ENCODE results near the gene PHF24.
"Not testable (repeated sequence)": the region's sequence is repeated elsewhere in the genome, so short reads cannot be mapped to it uniquely, and the experiment has no call there.

PHF24 gene

DNA sequence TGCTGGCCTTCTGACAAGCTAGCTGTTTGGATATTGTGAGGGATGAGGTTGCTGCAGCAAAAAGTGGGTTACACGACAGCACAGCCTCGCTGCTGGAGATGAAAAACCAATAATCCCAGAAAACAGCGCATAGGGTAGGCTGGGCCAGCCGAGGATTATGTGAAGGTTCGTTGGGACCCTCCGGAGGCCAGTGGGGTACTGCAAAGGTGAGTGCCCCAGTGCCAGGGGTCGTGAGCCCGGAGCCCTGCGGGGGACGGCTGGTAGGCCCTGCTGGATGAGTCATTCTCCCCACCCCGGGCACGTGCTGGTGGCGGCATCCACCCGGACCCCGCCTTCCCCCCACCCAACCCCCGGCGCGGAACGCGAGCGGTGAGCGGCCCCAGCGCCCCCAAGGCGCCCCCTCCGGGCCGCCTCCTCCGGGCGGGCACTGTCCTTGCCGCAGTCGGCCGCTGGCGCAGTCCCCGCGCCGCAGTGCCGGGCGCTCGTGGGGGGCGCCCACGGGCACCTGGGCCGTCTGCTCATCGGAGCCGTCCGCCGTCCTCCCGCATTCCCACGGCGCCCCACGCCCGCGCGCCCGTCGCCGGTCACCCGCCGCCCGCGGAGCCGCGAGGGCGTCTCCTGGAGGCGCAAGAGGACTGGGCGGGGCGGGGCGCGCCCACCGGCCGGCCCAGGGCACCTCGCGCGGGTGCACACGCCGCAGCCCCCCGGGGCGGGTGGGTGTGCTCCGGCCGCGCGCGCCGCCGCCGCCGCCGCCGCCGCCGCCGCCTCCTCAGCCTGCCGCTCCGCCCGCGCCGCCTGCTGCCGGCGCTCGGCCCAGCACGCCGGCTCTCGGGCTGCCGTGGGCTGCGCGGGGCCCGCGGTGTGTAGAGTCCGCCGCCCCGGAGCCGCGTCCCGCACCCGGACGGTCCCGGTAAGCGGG, at the start of gene PHF24:
Gene PHF24 (plus strand): TSS at position 794 of the 919 bp plus-strand sequence. CDS start 13,014 bp downstream, outside the sequence.
- no peak for DNase-seq

GRCh38 chr9:34927061-34927460, 31.0 kb upstream of the PHF24 start:
- DNase-seq, result no peak

- DNase-seq, result no peak
Measured at GRCh38 chr9:34928921-34929320, 29.2 kb upstream of the PHF24 start.

GRCh38 chr9:34929506-34930102, 28.5 kb upstream of the PHF24 start:
- no peak for DNase-seq

GRCh38 chr9:34939989-34940388, 18.1 kb upstream of the PHF24 start:
- not testable (repeated sequence) for DNase-seq

GRCh38 chr9:34948451-34948850, 9.6 kb upstream of the PHF24 start:
- no peak for DNase-seq

DNA sequence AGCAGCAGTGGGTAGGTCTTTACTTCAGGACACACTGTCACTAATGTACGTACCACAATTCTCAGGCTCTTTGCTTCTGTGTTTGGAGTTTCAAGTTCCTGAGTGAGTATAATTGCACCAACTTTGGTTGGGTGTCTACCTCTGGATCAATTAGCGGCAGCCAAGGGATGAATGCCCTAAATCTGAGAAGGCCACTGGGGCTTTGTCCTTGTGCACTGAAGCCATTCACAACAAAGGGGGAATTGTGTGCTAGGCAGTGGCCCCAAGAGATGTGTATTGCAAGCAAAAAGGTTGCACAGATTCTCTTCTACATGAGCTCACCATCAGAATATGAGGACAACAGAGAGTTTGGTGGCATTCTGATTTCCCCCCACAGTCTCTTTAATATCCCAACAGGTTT, 3.9 kb upstream of the PHF24 start:
- no peak for DNase-seq

GRCh38 chr9:34956066-34956465, 2.0 kb upstream of the PHF24 start:
- not testable (repeated sequence) for DNase-seq

GRCh38 chr9:34956648-34957047, 1.4 kb upstream of the PHF24 start:
- no peak for DNase-seq

GRCh38 chr9:34958411-34958982, 412 bp downstream of the PHF24 start:
- no peak for DNase-seq

DNA sequence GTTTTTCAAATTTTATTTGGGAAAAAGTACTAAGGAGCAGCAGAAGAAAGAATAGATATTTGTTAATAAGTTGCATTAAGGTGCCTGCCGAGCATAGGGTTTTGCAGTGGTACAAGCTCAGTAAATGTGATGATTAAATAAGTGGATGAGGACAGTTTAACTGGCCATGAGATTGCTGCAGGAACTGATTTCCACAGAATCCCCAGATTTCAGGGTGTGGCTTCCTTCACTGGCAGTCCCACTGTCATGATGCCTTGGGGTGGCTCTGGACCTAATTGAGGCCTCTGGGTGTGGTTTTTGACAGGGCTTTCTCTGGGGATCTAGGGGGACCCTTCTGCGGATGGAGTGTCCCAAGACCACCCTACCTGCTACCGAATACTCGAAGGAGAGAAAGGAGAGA, 1.4 kb downstream of the PHF24 start:
- no peak for DNase-seq

DNA sequence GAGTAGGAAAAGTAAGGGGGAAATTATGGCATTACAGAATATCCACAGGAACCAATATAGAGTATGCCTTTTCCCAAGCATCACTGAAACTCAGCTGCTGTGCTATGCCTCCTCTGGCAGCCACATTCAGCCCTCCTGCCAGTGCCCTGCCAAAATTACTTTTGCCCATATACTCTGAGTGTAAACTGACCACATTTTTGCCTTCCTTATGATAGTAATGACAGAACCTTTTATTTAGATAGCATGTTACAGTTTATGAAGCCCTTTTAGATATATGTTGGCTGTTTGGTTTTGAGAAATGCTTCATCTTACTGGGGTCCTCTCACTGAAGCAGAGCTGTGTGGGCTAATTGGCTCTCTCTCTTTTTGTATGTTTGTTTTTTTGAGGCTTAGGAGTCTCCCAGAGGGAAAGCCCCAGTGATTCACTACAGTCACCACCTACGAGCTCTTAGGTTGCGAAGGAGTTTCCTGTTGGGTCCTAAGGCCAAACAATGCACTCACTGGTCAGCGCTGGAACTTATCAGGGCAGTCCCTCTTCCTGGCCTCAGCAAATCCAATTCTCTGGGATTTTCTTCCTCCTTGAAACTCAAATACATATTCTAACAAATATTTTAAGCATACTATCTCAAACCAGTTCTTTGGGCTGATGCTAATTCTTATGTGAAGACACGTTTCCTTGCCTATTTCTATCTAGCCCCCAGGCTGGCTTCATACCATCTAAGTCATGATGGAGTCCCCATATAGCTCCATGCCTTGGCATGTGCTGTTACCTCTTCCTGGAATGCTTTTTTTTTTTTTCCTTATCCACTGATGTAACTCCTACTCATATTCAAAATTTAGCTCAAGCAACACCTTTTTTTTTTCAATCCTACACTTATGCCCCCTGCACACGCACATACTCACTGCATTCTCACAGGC, 3.7 kb downstream of the PHF24 start:
- no peak for DNase-seq

DNA sequence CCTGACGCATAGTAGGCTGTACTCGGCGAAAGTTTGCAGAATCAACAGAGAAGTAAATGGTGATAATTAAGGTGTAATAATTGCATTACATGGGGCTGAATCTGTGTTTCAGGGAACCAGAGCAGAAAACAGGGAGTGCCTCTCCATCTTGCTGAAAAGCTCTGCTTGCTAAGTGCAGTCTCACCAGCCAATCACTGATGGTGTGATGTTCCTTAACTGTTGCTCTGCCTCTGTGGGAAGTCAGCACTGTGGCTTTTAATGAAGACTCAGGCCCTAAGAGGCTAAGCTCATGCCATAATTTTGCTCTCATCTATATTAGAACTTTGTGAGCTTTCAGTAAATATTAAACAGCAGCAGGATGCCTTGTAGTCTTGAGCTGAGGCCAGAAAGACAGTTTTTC, 4.5 kb downstream of the PHF24 start:
- no peak for DNase-seq

DNA sequence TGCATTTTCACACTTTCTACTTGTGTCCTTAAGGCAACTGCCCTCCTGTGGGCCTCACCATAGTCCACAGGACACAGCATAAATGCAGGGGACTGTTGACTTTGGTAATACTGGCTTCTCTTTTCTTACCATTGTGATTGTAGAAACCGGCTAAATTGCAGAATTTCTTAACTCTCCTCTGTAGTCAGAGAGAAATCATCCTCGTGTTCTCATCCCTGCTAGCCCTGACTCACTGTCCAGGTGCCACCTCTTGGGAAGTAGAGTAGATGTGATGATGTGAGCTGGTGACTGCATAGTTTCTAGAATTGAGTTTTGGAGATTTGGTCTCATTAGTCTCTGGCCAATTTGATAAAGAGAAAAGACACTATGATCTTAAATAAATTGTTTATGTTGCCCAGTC, 5.5 kb downstream of the PHF24 start:
- DNase-seq, result no peak

- DNase-seq, result no peak
Measured at GRCh38 chr9:34964458-34964857, 6.4 kb downstream of the PHF24 start.

DNA sequence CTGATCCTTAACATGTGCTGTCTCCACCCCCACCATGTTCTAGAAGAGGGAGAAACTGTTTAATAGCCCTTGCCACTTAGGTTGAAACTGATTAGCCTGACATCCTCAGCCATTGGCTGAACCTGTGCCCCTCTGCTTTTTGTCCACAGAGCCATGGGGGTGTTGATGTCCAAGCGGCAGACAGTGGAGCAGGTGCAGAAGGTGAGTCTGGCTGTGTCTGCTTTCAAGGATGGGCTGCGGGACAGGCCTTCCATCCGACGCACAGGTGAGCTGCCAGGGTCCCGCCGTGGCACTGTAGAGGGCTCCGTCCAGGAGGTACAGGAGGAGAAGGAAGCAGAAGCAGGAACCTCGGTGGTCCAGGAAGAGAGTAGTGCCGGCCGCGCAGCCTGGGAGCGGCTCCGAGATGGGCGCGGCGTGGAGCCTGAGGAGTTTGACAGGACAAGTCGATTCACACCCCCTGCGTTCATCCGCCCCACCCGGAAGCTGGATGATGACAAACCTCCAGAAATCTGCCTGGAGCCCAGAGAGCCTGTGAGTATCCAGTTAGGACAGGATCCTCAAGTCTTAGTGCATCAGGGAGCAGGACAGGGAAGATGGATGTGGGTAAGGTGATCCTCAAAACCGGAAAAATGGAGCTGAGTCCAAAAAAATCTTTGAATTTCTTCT, 13.2 kb downstream of the PHF24 start:
- no peak for DNase-seq

DNA sequence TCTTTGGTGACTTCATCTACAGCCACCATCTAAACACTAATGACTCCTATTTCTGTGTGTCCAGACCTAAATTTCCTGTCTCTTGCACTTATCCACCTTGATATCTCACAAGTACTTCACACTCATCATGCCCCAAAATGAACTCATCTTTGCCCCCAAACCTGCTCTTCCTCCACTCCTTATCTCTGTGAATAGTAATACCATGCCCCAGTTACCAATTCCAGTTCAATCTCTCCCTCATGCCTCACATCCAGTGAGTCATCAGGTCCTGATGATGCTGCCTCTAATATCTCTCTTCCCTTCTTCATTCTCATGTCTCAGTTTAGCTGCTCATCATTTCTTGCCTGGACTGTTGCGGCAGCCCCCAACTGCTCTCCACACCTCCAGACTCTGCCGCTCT, 16.6 kb downstream of the PHF24 start:
- no peak for DNase-seq

DNA sequence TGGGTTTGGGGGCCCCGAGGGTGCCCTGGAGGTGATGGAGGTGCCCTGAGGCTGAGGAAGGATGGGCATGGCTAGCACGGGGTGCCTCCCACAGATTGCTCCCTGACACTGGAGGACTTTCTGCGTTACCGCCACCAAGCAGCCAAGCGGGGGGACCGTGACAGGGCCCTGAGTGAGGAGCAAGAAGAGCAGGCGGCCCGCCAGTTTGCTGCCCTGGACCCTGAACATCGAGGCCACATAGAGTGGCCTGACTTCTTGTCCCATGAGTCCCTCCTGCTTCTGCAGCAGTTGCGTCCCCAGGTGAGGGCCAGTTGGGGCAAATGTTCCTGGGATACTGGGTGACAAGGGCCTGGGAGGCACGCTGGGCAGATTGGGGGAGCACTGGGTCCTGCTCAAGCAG, 18.4 kb downstream of the PHF24 start:
- DNase-seq, result no peak

DNA sequence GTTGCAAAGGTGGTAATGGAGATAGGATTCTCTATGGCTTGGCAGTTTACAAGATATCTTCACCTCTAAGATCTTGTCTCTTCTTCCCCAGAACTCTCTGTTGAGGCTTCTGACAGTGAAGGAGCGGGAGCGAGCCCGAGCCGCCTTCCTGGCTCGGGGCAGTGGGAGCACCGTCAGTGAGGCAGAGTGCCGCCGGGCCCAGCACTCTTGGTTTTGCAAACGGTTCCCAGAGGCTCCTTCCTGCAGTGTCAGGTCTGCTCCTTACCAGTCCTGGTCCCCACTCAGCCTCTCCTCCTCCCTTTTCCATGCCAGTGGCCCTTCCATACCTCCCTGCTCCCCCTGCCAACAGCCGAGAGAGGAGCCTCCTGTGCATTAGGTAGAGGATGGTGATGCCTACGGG, 18.9 kb downstream of the PHF24 start:
- no peak for DNase-seq

GRCh38 chr9:34980181-34980761, 22.2 kb downstream of the PHF24 start:
- DNase-seq, result no peak

DNA sequence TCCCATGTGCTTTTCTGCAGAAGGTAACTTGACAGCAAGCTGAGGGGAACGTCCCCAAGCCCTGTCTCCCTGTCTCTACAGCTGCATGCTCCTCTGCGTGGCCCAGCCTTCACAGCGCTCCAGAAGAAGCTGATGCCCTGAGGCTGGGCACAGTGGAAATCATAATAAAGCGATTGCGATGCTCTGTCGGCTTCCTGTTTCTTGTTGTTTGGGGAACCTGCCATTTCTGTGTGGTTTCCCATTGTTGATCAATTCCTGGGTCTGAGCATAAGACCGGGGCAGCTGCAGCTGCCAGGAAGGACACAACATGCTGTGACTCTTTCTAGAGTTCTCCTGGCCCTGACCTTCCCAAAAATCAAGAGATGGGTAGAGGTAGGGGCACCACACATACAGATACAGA, 24.3 kb downstream of the PHF24 start:
- DNase-seq, result peak; percentile 61

DNA sequence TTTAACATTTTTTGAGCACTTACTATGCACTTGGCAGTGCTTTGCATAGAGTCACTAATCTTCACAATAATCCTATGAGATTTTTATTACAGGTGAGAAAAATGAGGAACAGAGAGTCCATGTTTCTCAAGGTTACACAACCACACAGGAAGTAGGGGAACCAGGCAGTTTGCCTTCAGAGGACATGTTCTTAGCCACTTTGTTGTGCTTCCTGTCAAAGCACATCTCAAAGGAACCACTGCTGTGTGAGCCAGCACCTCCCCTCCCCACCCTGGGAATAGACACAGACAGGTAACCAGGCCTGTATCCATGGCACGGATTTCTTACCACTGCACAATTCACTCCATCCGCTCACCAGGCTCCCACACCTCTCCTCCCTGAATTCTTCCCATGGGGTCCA, 25.1 kb downstream of the PHF24 start:
- DNase-seq, result peak; percentile 53

All from GF-D8 (cell line).